ENCODE data around the gene IFNL3. TPM values are rescaled to one million over a fixed set of nuclear protein-coding genes. Genes with fewer than 3 reads are reported as not detected.

The IFNL3 gene
- total RNA-seq: not detected in 2 replicates

GRCh38 chr19:39244410-39245100 is at the start of gene IFNL3:
Gene IFNL3 (minus strand): TSS chr19:39245006. CDS start chr19:39244967, 39 bp downstream.

DNA sequence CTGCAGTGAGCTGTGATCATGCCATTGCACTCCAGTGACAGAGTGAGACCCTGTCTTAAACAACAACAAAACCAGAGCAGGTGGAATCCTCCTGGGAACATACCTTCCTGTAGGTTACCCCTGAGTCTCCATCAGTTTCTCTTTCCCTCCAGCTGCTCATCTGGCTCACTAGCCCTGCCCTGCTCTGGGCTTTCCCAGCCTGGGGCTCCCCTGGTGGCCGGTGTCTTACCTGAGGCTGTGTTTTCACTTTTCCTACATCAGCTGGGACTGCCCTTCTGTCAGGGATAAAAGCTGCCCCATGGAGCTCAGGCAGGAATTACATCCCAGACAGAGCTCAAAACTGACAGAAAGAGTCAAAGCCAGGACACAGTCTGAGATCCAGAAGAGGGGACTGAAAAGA is 23.3 kb upstream of the IFNL3 start, which contains the start of gene IFNL2:
TSS of gene IFNL2 (plus strand) at position 312 of the 400 bp plus-strand sequence. CDS start 173 bp downstream, outside the sequence.

DNA sequence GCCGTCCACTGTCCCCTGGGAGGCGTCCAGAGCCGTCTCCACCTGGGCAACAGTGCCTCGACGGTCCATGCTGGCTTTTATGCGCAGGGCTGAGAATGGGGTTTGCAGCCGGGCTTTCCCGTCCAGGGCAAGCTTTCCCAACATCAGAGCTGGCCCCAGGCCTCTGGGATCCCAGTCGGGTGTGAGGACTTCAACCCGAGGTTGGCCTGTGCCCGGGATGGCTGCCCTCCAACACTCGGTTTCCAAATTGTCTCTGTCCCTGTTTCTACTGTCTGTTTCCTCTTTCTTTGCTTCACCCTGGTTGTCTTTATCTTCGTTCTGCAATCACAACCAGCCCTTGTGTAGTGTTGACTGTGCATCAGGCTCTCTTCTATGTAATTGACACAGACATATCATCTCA is 4.0 kb upstream of the IFNL3 start, which contains the start of gene IFNL4:
TSS of gene IFNL4 (minus strand) at position 51 of the 400 bp plus-strand sequence.

GRCh38 chr19:39203372-39204341 is 41.1 kb downstream of the IFNL3 start, which contains the start of gene SYCN:
Gene SYCN (minus strand): TSS chr19:39204263. CDS start chr19:39204254, 9 bp downstream.

DNA sequence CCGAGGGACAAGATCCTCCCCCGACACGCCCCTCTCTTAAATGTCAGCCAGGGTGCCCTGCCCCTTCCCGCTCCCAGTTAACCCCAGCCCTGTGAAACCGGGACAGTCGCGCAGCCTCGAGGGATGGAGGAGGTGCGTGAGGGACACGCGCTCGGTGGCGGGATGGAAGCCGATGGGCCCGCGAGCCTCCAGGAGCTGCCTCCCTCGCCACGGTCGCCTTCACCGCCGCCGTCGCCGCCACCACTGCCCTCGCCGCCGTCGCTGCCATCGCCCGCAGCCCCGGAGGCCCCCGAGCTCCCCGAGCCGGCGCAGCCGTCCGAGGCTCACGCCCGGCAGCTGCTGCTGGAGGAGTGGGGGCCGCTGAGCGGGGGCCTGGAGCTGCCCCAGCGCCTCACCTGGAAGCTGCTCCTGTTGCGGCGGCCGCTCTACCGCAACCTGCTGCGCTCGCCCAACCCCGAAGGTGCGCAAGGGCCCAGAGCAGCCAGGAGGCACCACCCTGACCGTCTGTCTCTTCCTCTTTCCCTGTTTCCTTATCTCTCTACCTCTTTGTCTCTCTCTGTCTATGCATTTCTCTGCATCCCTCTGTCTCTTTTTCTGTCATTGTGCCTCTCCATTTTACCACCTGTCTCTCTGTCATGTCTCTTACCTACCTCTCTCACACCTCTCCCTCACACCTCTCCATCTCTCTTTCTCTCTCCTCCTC is 47.8 kb downstream of the IFNL3 start, which contains the start of gene NCCRP1:
TSS of gene NCCRP1 (plus strand) at position 105 of the 703 bp plus-strand sequence. CDS start at position 124, 19 bp downstream.

Other genes starting within 250 kb of the IFNL3 start
- gene FBXO27, start 212.5 kb downstream of the IFNL3 start, total RNA-seq: 1.2 and 9.5 TPM in 2 replicates
- gene ACP7, start 160.6 kb downstream of the IFNL3 start, total RNA-seq: 0.22 and 0.39 TPM in 2 replicates
- 15.7 and 17.3 TPM in 2 replicates for gene PAK4, start 119.2 kb downstream of the IFNL3 start, total RNA-seq
- gene NCCRP1, start 48.0 kb downstream of the IFNL3 start, total RNA-seq: not detected in 2 replicates
- gene SYCN, start 40.7 kb downstream of the IFNL3 start, total RNA-seq: not detected in 2 replicates
- not detected in 2 replicates for gene IFNL4, start 3.9 kb upstream of the IFNL3 start, total RNA-seq
- gene IFNL2, start 23.4 kb upstream of the IFNL3 start, total RNA-seq: not detected in 2 replicates
- not detected in 2 replicates for gene IFNL1, start 51.4 kb upstream of the IFNL3 start, total RNA-seq
- 0.39 TPM in 1 of 2 replicates, not detected in the other for gene LRFN1, start 75.9 kb upstream of the IFNL3 start, total RNA-seq
- gene GMFG, start 91.0 kb upstream of the IFNL3 start, total RNA-seq: not detected in 2 replicates
- gene SAMD4B, start 97.4 kb upstream of the IFNL3 start, total RNA-seq: 64.0 and 66.7 TPM in 2 replicates
- gene PAF1, start 146.1 kb upstream of the IFNL3 start, total RNA-seq: 39.3 and 44.9 TPM in 2 replicates
- gene MED29, start 146.4 kb upstream of the IFNL3 start, total RNA-seq: 18.1 and 20.9 TPM in 2 replicates
- 16.2 and 16.9 TPM in 2 replicates for gene ZFP36, start 161.8 kb upstream of the IFNL3 start, total RNA-seq
- gene PLEKHG2, start 167.7 kb upstream of the IFNL3 start, total RNA-seq: 17.5 and 29.4 TPM in 2 replicates
- 123 and 173 TPM in 2 replicates for gene RPS16, start 190.9 kb upstream of the IFNL3 start, total RNA-seq
- gene SUPT5H, start 200.6 kb upstream of the IFNL3 start, total RNA-seq: 84.8 and 94.0 TPM in 2 replicates
- 35.3 and 58.7 TPM in 2 replicates for gene TIMM50, start 235.8 kb upstream of the IFNL3 start, total RNA-seq